SIG-M5 (cell line): ENCODE measurements around the gene CA12.
"Not testable (repeated sequence)": the region's sequence is repeated elsewhere in the genome, so short reads cannot be mapped to it uniquely, and the experiment has no call there.

Experiments
- DNase-seq: peaks from one replicate; lab custom pipeline; 2025; lab: John Stamatoyannopoulos, UW

Gene CA12

DNA sequence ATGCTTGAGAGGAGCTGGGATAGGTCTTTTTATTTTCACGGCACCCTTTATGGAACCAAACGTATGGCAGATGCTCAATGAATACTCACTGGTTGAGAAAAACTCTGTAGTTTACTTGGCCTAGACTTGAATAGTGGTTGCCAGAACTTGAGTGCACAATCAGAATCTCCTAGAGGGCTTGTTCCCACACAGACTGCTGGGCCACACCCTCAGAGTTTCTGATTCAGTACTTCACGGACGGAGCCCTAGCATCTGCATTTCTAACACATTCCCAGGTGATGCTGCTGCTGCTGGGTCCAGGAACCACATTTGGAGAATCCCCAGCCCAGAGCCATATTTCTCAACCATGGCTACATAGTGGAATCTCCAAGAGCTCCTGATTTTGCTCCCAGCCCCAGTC, 24.6 kb downstream of the CA12 start:
- no peak for DNase-seq

DNA sequence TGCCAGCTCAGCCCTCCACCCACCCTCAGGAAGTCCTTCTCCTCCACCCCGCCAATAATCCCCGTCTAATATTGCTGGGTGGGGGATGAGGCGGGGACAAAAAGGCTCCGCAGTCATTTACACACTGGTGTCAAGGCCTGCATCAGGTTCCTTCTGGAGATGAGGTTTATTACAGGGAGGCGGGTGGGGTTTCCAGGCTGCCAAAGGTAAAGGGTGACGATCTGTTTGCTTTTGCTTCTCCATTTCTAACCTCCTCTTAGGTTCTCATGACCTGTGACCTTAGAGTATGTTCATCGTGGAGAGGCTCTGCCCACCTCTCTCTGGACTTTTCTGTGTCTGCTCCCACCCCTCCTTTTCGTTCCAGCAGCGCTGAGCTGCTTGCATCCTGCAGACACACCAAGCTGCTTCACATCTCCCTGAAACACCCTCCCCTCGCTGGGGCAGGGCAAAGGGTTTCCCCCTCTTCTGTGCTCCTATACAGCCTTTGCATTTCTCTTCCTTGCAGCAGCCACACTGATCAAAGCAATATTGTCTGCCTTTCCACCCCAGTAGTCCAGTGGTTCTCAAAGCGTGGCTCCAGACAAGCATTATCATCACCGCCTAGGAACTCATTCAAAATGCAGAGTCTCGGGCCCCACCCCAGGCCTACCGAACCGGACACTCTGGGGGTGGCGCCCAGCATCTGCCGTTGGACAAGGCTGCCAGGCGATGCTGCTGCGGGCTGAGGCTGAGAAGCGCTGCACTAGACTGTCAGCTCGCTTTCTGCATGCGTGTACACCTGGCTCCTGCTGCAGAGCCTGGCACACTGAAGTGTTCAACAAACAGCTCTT, 26.6 kb downstream of the CA12 start:
- DNase-seq: no peak

DNA sequence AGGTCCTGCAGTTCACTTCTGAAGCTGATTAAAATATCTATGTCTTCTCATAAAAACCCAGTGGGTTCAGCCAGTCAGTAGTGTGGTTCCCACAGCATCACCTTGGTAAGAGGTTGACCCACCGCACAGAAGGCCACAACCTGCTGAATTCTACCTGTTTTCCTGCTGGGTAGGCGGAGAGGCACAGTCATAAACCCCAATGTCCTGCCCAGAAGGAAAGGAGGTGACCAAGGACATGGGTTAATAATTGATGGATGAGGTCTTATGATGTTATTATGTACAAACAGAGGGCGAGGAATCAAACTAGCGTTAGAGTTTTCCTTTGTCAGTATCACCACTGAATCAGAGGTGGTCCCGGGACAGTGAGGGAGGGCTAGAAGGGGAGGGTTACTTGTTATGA, 27.8 kb downstream of the CA12 start:
- DNase-seq: no peak

DNA sequence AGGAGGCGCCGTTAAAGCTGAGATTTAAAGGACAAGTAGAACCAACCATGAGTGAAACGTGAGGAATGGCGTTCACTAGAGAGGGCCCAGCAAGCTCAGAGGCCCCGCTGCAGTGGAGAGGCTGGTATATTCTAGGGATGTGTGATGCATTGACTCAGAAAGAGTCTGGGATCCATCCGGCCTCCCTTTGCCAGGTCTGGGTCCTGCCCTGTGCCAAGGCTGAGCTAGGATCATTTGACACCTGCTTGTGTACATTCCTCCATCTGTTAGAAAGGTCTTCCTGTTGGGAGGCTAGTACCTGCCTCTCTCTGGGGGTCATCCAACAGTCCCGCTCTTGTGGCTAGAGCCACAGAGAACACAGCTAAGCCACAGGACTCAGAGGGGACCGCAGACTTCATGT, 28.4 kb downstream of the CA12 start:
- no peak for DNase-seq

DNA sequence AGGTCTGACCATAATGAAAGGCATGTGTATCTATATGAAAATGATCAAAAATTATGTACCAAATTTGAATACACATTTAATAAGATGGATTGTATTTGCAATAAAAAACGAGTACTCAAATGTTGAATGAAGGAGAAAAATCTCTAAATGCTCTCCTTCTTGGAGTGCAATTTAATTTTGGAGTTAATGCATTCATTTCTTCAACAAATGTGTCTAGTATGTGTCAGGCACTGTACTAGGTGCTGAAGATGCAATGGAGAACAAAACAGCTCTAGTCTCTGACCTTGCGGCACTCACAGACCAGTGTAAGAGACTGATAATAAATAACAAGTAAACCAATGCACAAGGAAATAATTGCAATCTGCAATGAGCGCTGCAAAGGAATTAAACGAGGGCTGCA, 28.8 kb downstream of the CA12 start:
- no peak for DNase-seq

DNA sequence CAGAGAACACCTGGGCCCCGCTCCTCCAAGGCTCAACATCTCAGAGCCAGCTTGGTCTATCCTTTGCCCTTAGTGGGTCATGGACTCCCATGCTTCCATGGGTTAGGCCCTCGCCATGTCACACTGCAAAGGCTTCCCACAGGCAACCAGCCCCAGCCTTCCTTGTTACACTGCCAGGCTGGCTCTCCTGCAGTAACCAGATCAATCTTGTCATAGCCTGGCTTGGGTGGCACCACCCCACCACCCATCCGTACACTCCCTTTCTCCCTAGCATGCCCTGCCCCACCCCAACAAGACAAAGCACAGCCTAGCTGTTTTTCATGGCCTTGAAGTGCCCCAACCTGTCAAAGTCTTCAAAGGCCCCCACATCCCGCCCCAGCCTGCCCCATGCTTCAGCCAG, 30.5 kb downstream of the CA12 start:
- no peak for DNase-seq

DNA sequence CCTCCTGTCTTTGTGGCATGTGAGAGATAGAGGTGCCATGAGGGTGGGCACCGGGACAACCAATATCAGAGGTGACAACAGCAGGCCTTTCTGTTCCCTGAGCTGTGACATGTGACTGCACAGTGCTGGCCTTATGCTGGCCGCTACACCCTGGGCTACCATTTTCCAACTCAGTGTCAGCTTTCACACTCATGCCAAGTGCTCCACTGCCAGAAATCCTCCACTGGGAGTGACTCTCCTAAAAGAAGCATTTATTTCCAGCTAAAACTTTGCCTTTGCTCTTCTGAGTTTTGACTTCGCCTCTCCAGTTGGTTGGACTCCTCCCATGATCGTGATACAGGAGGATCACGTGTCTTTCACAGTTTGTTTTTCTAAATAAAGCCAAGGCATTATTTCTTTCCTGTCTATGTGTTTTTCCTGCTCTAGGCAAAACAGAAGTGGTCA, 31.4 kb downstream of the CA12 start:
- DNase-seq: no peak

DNA sequence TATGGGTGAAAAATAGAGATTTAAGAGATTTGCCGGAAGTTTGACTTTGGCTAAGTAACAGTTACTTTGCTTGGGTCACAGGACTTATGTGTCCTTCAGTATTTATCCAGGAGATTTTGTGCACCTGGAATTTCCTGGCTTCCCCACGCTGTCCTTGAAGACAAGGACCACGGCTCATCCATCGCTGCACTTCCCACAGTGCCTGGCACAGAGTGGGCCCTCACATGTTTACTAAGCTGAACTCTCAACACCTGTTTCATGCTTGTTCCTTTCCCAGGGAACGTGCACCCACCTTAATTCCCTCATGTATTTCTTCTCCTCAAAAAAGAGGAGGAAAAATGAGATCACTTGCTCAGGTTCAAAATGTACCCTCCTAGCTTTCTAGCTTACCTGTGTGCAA, 32.0 kb downstream of the CA12 start:
- DNase-seq: no peak

- no peak for DNase-seq
Observed at GRCh38 chr15:63349156-63349555, 32.5 kb downstream of the CA12 start.

DNA sequence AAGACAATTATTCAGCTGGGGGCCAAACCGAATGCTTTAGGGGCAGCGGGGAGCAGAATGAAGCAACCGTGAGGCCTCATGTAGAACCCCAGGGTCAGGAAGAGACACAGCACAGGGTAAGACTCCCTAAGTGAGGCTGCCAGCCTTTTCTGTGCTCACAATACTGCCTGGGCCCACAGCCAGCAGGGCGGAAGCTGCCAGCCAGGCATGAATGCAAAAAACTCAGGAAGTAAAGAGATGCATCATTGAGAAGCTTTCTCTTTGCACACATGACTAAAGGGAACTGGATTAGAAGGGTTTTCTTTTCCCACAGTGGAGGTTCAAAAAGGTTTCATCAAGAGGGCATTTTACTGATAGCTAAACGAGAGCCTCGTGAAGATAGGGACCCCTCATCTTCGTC, 33.3 kb downstream of the CA12 start:
- no peak for DNase-seq

DNA sequence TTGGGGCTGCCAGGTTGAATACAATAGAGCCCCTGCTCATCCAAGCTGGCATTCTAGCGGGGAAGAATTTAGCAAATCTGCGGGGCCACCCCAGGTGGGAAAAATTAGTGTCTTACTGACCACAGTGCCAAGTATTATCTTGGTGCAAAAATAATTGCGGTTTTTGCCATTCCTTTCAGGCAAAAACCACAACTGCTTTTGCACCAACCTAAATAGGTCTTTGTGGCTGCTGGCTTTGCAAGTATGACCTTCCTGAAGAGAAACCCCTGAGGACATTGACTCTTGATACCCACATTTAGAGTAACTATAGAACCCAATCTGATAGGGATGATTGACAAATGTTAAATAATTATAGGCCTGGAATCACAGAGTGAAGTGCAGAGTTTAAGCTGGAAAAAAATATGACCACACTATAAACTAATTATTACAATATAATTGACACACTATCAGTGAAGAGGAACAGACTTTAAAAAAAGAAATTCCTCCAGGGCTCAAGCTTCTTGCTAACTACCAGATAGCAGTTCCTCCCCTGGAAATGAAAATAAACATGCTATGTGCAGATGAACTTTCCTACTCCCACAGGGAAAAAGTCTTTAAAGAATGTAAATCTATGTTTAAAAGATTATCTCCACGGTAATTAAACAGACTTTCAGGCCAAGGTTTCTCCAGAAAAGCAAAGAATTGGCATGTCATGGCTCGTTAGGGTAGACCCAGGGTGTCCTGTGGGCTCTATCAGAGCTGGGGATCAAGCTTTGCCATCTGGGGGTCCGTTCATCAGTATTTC, 34.4 kb downstream of the CA12 start:
- DNase-seq: no peak

DNA sequence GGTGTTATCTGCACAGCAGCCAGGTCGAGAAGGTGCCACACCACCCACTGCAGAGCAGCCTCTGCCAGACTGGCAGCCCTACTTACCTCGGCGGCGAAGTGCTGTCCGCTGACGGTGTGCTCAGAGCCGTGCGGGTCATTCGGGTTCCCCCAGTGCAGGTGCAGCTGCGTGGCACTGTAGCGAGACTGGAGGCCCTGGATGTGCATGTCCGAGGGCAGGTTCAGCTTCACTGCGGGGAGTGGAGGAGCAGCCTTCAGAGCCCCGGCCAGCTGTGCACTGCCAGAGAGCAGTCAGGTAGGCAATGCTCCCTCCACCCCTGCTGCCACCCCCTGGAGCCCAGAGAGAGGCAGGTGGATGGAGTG, 36.3 kb downstream of the CA12 start:
- no peak for DNase-seq

- no peak for DNase-seq
Observed at GRCh38 chr15:63344731-63345390, 36.8 kb downstream of the CA12 start.

- not testable (repeated sequence) for DNase-seq
Observed at GRCh38 chr15:63342996-63343562, 38.6 kb downstream of the CA12 start.

GRCh38 chr15:63341898-63342297, 39.7 kb downstream of the CA12 start:
- DNase-seq: no peak

DNA sequence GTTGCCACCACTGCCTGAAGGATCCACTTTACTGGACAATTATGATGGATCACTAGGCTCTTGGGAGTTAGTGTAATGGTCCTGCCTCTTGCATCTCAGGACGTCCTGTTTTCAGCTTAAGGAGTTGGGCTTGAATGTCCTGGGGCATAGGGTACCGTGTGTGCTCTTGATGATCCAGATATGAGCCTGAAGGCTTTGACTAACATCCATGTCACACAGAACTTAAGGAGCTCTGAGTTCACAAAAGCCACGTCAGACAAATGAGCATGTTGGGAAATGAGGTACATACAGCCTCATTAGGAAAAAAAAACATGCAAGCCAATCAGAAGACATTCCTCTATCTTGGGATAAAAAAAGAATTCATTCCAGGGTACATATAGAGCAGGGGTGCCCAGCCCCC, 40.8 kb downstream of the CA12 start:
- DNase-seq: no peak

DNA sequence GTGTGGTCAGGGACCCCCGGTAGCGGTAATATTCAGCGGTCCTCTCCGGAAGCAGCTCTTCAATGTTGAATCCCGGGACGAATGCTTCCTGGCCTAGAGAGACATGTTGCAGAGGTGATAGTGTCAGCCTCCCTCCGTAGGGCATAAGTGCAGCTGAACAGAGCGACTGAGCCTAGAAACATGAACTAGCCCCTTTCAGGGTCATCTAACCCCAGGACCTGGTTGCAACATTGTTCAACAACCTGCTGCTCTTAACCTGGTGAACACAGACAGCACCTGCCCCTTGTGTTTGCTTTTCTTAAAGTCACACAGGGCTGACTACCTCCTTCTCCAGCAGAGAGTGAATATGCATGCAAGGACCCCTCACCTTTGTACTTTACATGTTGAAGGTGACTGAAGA, 41.3 kb downstream of the CA12 start:
- DNase-seq: no peak

- no peak for DNase-seq
Observed at GRCh38 chr15:63339836-63340235, 41.8 kb downstream of the CA12 start.

DNA sequence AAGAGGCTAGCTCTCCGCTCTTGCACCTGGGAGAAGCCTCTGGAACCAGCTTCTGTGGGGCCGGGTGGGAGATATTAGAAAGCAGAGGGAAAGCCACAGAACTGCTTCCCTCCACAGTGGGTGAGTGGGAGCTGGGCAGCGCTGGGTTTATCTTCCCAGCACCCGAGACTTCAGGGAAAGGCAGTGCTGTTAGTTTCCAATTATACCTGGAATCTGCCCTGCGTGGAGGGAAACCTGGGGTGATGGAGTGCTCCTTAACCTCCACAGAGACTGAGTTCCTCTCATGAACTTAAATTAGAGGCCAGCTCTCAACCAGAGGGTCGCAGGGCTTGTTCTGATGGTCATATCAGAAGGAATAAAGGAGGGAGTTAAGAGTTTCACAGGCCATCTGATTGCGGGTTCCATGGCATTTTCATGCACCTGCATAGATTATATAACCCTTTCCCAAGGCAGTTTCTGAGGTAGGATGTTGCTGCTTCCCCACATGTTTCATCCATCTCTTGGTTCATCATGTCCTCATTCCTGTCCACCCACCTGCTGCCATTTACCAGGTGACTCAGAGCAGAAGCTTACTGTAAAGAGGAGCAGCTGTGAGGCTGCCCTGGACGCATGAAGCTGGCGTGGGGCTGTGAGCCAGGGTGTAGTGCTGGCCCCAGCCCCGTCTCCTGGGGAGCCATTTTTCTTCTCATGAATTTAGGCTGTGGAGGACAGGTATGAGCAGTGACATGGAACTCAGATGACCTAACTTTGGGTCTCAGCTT, 42.5 kb downstream of the CA12 start:
- no peak for DNase-seq

GRCh38 chr15:63338170-63338569, 43.5 kb downstream of the CA12 start:
- DNase-seq: no peak

- DNase-seq: no peak
Observed at GRCh38 chr15:63337046-63337445, 44.6 kb downstream of the CA12 start.
